22Rv1 (cell line): ENCODE results near the gene KIAA1671.

ENCODE experiments used
- H3K27ac ChIP-seq: fragments of 450-650 bp; 2 replicates; pipeline ENCODE4 v1.5.1; 2017
- ZFX ChIP-seq: fragments of 450-650 bp; IDR thresholded peaks from 2 replicates; pipeline ENCODE4 v1.6.1; 2017; ENCODE audit warnings: antibody characterized with exemption, borderline replicate concordance
- TF ChIP-seq, protein P1 (sequence below): fragments of 450-650 bp; IDR thresholded peaks from 2 replicates; pipeline ENCODE4 v1.5.1; 2017; ENCODE audit warnings: mild to moderate bottlenecking

KIAA1671 gene

DNA sequence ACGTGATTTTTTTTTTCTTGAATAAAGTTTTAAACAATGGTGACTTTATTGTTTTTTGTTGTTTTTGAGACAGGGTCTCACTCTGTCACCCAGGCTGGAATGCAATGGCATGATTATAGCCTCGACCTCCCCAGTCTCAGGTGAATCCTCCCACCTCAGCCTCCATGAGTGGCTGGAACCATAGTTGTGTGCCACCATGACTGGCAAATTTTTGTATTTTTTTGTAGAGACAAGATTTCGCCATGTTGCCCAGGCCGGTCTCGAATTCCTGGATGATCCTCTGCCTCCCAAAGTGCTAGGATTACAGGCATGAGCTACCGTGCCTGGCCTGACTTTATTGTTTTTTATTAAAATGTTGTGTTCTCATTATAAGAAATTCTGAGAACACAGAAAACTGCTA lies 235.0 kb downstream of the KIAA1671 start:
- no peak overlapping the region for H3K27ac ChIP-seq
- TF ChIP-seq ZFX = no peak
- TF ChIP-seq, protein P1, sequence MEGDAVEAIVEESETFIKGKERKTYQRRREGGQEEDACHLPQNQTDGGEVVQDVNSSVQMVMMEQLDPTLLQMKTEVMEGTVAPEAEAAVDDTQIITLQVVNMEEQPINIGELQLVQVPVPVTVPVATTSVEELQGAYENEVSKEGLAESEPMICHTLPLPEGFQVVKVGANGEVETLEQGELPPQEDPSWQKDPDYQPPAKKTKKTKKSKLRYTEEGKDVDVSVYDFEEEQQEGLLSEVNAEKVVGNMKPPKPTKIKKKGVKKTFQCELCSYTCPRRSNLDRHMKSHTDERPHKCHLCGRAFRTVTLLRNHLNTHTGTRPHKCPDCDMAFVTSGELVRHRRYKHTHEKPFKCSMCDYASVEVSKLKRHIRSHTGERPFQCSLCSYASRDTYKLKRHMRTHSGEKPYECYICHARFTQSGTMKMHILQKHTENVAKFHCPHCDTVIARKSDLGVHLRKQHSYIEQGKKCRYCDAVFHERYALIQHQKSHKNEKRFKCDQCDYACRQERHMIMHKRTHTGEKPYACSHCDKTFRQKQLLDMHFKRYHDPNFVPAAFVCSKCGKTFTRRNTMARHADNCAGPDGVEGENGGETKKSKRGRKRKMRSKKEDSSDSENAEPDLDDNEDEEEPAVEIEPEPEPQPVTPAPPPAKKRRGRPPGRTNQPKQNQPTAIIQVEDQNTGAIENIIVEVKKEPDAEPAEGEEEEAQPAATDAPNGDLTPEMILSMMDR = no peak

DNA sequence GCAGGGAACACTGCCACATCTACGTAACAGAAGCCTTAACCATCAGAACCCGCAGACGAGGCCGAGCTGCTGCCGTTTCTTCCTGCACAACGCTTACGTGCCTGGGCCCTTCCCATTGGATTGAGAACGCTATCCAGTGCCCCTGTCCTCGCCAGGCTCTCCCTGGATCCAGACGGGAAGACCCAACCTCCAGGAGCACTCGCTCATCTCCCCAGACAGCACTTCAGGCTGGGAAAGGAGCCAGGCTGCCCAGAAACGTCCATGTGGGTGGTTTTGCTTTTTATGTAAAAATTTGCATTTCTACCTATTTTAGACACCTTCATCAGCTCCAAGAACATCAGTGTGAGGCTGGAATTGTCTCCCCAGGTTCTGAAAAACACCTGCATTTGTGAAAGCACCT lies 239.9 kb downstream of the KIAA1671 start:
- no peak overlapping the region for H3K27ac ChIP-seq
- TF ChIP-seq, protein P1 = no peak
- TF ChIP-seq ZFX = no peak

DNA sequence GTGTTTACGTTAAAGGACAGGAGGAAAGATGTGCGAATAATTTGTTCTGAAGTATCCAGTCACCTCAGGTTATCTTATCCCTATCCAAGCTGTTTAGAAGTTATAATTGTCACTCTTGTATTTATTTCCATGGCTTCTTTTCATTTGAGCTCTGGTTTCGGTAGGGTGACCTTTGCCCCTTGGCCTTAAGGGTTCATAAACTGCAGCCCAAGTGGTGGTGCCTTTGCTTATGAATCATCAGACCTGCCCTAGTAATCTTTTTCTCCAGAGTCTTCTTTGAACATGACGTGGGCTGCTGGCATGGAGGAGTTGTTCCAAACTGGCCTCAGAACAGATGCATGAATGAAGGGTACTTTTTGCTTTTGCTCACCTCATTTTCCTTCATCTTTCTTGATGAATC lies 240.6 kb downstream of the KIAA1671 start:
- TF ChIP-seq, protein P1 = no peak
- TF ChIP-seq ZFX = no peak
- H3K27ac ChIP-seq = no peak overlapping the region

DNA sequence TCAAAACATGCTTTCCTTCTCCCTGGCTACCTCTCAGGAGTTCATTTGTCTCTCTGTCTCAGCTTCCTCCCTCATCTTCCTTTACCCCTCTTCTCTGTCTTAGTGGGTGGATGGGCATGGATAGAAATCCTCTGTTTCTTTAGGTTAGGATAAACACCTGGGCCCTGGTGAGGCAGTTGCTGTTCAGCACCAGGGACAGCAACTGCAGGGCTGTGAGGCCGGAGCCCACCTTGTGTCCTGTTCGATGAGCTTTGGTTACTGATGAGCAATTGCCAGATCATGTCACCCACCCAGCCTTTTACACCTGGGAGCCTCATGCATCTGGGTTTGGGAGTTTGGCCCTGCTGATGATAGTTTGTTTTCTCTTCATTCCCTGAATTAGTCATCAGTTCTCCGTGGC lies 241.0 kb downstream of the KIAA1671 start:
- no peak overlapping the region for H3K27ac ChIP-seq
- TF ChIP-seq, protein P1 = no peak
- TF ChIP-seq ZFX = no peak

DNA sequence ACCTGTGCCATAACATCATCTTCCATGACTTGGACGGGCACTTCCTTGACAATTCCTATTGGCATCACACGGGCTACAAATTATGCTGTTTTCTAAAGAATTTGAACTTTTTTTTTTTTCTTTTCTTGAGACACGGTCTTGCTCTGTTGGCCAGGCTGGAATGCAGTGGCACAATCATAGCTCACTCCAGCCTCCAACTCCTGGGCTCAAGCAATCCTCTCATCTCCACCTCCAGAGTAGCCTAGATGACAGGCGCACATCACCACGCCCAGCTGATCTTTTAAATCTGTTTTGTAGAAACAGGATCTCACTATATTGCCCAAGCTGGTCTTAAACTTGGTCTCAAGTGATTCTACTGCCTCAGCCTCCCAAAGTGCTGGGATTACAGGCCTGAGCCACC lies 243.8 kb downstream of the KIAA1671 start:
- H3K27ac ChIP-seq = no peak overlapping the region
- TF ChIP-seq, protein P1 = no peak
- no peak for TF ChIP-seq ZFX

DNA sequence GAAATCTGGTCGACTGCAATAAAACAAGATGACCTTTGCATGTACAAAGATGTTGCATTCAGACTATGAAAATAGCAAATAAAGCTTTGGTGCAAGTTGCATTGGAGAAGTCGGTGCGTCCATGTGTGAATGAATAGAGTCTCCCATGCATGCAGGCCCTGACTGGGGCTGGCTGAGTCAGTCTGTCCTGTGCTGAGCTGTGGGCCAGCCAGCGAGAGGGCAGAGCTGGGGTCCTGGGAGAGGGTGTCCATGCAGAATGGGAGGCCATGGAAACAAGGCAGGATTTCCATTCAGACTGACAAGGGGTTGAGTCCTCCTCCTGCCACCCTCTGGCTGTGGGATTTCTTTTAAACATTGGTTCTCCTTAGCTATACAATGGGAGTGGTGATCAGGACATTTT lies 244.8 kb downstream of the KIAA1671 start:
- TF ChIP-seq, protein P1 = no peak
- TF ChIP-seq ZFX = no peak

DNA sequence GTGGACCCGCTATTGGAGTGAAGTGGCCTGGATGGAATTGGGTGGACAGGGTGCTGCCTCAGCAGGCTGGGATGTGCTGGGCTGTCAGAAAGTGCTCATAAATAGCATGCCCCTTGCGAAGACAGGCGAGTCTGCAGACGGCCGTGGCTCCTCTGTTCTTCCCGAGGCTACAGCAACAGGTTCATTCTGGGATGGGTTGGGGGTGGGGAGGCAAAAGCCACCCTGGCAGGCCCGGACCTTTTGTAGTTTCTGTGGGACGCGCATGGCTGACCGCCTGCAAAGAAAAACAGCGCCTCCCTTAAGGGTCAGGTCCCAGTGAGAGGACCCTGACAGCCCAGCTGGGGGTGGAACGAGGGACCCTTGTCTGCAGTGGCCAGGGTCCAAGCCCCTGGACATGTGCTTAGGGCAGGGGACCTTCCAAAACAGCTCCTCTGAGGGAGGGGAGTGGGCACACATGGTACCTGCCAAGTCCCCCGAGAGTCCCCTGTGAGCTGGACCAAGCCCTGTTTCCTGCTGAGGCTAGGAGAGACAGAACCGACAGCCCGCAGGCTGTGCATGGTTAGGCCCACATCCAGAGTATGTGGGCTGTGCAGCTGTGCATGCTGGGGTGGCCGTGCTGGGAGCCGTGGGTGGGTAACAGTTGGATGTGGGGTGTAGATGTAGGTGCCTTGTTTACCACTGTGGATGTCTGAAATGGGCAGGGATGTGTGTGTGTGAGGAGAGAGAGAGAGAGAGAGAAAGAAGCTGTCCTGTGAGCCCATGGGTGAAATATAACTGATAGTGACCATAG lies 247.4 kb downstream of the KIAA1671 start, which contains the start of gene CRYBB3:
Gene CRYBB3, plus strand, starts transcription at position 128 of the 790 bp plus-strand sequence. CDS start 1,539 bp downstream, outside the sequence.
- H3K27ac ChIP-seq = no peak within 1 kb of the TSS
- TF ChIP-seq ZFX = no peak
- TF ChIP-seq, protein P1 = no peak

More for the DNA sequence above, 244.8 kb downstream of the KIAA1671 start:
- H3K27ac ChIP-seq = no peak overlapping the region
